ENCODE data around the gene DCAF11.

Gene DCAF11

GRCh38 chr14:24146453-24146977 lies 31.9 kb downstream of the DCAF11 start, which contains the start of gene PSME2:
Gene PSME2, minus strand, starts transcription at chr14:24146610. Its CDS starts 29 bp downstream, at chr14:24146581.
- Mint-ChIP-seq H3K4me1 (peaks cover 65% of the 10 kb centered on the region), H3K9me3 (no peaks in the 10 kb centered on the region), H3K27ac (ENCODE audit: low read depth) (peak within 1 kb of the TSS; percentile 92), H3K4me3 (peak within 1 kb of the TSS; percentile 98), H3K36me3 (ENCODE audit: insufficient read depth) (peaks cover 35% of the 10 kb centered on the region), H3K27me3 (no peaks in the 10 kb centered on the region)
- DNase-seq (ENCODE audit: low spot score in 2 of 2) = peak; percentile 71 to 75
- ATAC-seq (replicated peaks; ENCODE audit: extremely low read depth, poor library complexity, severe bottlenecking) = peak; percentile 54

GRCh38 chr14:24146978-24147760 lies 32.6 kb downstream of the DCAF11 start, which contains the start of gene RNF31:
Gene RNF31, plus strand, starts transcription at chr14:24147498. Its CDS starts 201 bp downstream, at chr14:24147699.
- H3K27ac Mint-ChIP-seq (ENCODE audit: low read depth) = peak within 1 kb of the TSS; percentile 92
- H3K4me3 Mint-ChIP-seq = peak within 1 kb of the TSS; percentile 98
- DNase-seq (ENCODE audit: low spot score in 2 of 2) = peak; percentile 92 to 94
- H3K4me1 Mint-ChIP-seq = peaks cover 65% of the 10 kb centered on the region
- peaks cover 37% of the 10 kb centered on the region for H3K36me3 Mint-ChIP-seq (ENCODE audit: insufficient read depth)
- ATAC-seq (replicated peaks; ENCODE audit: extremely low read depth, poor library complexity, severe bottlenecking) = peak; percentile 92
- H3K9me3 Mint-ChIP-seq = no peaks in the 10 kb centered on the region
- no peaks in the 10 kb centered on the region for H3K27me3 Mint-ChIP-seq

- no peaks in the 10 kb centered on the region for H3K27me3 Mint-ChIP-seq
- no peak for ATAC-seq (replicated peaks; ENCODE audit: extremely low read depth, poor library complexity, severe bottlenecking)
- H3K9me3 Mint-ChIP-seq = no peaks in the 10 kb centered on the region
- DNase-seq (ENCODE audit: low spot score in 2 of 2) = no peak
- peaks cover 62% of the 10 kb centered on the region for H3K4me1 Mint-ChIP-seq
- H3K27ac Mint-ChIP-seq (ENCODE audit: low read depth) = peak overlapping the region; percentile 92
- H3K4me3 Mint-ChIP-seq = peak overlapping the region; percentile 98
- peaks cover 39% of the 10 kb centered on the region for H3K36me3 Mint-ChIP-seq (ENCODE audit: insufficient read depth)
These were observed 33.3 kb downstream of the DCAF11 start for GRCh38 chr14:24147761-24148428.

GRCh38 chr14:24149302-24149969 lies 34.9 kb downstream of the DCAF11 start:
- ATAC-seq (replicated peaks; ENCODE audit: extremely low read depth, poor library complexity, severe bottlenecking) (no peak), DNase-seq (ENCODE audit: low spot score in 2 of 2) (no peak)
- Mint-ChIP-seq H3K4me3 (peak overlapping the region; percentile 98), H3K4me1 (peaks cover 52% of the 10 kb centered on the region), H3K9me3 (no peaks in the 10 kb centered on the region), H3K27ac (ENCODE audit: low read depth) (no peak overlapping the region), H3K36me3 (ENCODE audit: insufficient read depth) (peaks cover 43% of the 10 kb centered on the region), H3K27me3 (no peaks in the 10 kb centered on the region)

- Mint-ChIP-seq H3K36me3 (ENCODE audit: insufficient read depth) (peaks cover 49% of the 10 kb centered on the region), H3K9me3 (no peaks in the 10 kb centered on the region), H3K27ac (ENCODE audit: low read depth) (no peak overlapping the region), H3K27me3 (no peaks in the 10 kb centered on the region), H3K4me3 (no peak overlapping the region), H3K4me1 (peaks cover 46% of the 10 kb centered on the region)
- DNase-seq (ENCODE audit: low spot score in 2 of 2) (no peak), ATAC-seq (replicated peaks; ENCODE audit: extremely low read depth, poor library complexity, severe bottlenecking) (no peak)
These were observed 35.5 kb downstream of the DCAF11 start for GRCh38 chr14:24150061-24150460.

- no peaks in the 10 kb centered on the region for H3K9me3 Mint-ChIP-seq
- no peak overlapping the region for H3K27ac Mint-ChIP-seq (ENCODE audit: low read depth)
- no peak for ATAC-seq (replicated peaks; ENCODE audit: extremely low read depth, poor library complexity, severe bottlenecking)
- H3K4me1 Mint-ChIP-seq = peaks cover 43% of the 10 kb centered on the region
- peaks cover 47% of the 10 kb centered on the region for H3K36me3 Mint-ChIP-seq (ENCODE audit: insufficient read depth)
- H3K4me3 Mint-ChIP-seq = no peak overlapping the region
- H3K27me3 Mint-ChIP-seq = no peaks in the 10 kb centered on the region
- DNase-seq (ENCODE audit: low spot score in 2 of 2) = no peak
These were observed 36.0 kb downstream of the DCAF11 start for GRCh38 chr14:24150567-24150966.

- no peak overlapping the region for H3K27ac Mint-ChIP-seq (ENCODE audit: low read depth)
- no peak overlapping the region for H3K4me3 Mint-ChIP-seq
- no peak for ATAC-seq (replicated peaks; ENCODE audit: extremely low read depth, poor library complexity, severe bottlenecking)
- peaks cover 48% of the 10 kb centered on the region for H3K36me3 Mint-ChIP-seq (ENCODE audit: insufficient read depth)
- H3K27me3 Mint-ChIP-seq = no peaks in the 10 kb centered on the region
- DNase-seq (ENCODE audit: low spot score in 2 of 2) = no peak
- H3K9me3 Mint-ChIP-seq = no peaks in the 10 kb centered on the region
- H3K4me1 Mint-ChIP-seq = peaks cover 43% of the 10 kb centered on the region
These were observed 36.4 kb downstream of the DCAF11 start for GRCh38 chr14:24150993-24151392.

GRCh38 chr14:24151404-24152080 lies 37.0 kb downstream of the DCAF11 start:
- Mint-ChIP-seq H3K27ac (ENCODE audit: low read depth) (no peak overlapping the region), H3K36me3 (ENCODE audit: insufficient read depth) (peaks cover 49% of the 10 kb centered on the region), H3K4me1 (peaks cover 38% of the 10 kb centered on the region), H3K27me3 (no peaks in the 10 kb centered on the region), H3K9me3 (no peaks in the 10 kb centered on the region), H3K4me3 (no peak overlapping the region)
- DNase-seq (ENCODE audit: low spot score in 2 of 2) (no peak), ATAC-seq (replicated peaks; ENCODE audit: extremely low read depth, poor library complexity, severe bottlenecking) (no peak)

- Mint-ChIP-seq H3K4me1 (peaks cover 15% of the 10 kb centered on the region), H3K4me3 (no peak overlapping the region), H3K36me3 (ENCODE audit: insufficient read depth) (peaks cover 53% of the 10 kb centered on the region), H3K27me3 (no peaks in the 10 kb centered on the region), H3K27ac (ENCODE audit: low read depth) (no peak overlapping the region), H3K9me3 (no peaks in the 10 kb centered on the region)
- no peak for ATAC-seq (replicated peaks; ENCODE audit: extremely low read depth, poor library complexity, severe bottlenecking)
- DNase-seq (ENCODE audit: low spot score in 2 of 2) = no peak
These were observed 40.5 kb downstream of the DCAF11 start for GRCh38 chr14:24155100-24155499.

GRCh38 chr14:24156840-24157239 lies 42.3 kb downstream of the DCAF11 start:
- Mint-ChIP-seq H3K27me3 (no peaks in the 10 kb centered on the region), H3K9me3 (no peaks in the 10 kb centered on the region), H3K36me3 (ENCODE audit: insufficient read depth) (peaks cover 62% of the 10 kb centered on the region), H3K4me1 (peaks cover 20% of the 10 kb centered on the region), H3K27ac (ENCODE audit: low read depth) (no peak overlapping the region), H3K4me3 (no peak overlapping the region)
- no peak for ATAC-seq (replicated peaks; ENCODE audit: extremely low read depth, poor library complexity, severe bottlenecking)
- no peak for DNase-seq (ENCODE audit: low spot score in 2 of 2)

- H3K4me1 Mint-ChIP-seq = peaks cover 25% of the 10 kb centered on the region
- H3K27me3 Mint-ChIP-seq = no peaks in the 10 kb centered on the region
- no peak overlapping the region for H3K4me3 Mint-ChIP-seq
- ATAC-seq (replicated peaks; ENCODE audit: extremely low read depth, poor library complexity, severe bottlenecking) (no peak), DNase-seq (ENCODE audit: low spot score in 2 of 2) (no peak)
- H3K36me3 Mint-ChIP-seq (ENCODE audit: insufficient read depth) = peaks cover 63% of the 10 kb centered on the region
- no peaks in the 10 kb centered on the region for H3K9me3 Mint-ChIP-seq
- H3K27ac Mint-ChIP-seq (ENCODE audit: low read depth) = no peak overlapping the region
These were observed 42.8 kb downstream of the DCAF11 start for GRCh38 chr14:24157331-24157730.

All from central memory CD8-positive, alpha-beta T cell (primary cell).